Stimulated activated memory B cell treated with anti-CD40 and anti-IgM and Interleukin-4, amounts not matched to agents 10 μg/mL and 1 μg/mL and 100 μg/mL, for 72 hours (primary cell): ENCODE results near the gene SLCO2B1.
"Not testable (repeated sequence)": the region's sequence is repeated elsewhere in the genome, so short reads cannot be mapped to it uniquely, and the experiment has no call there.

Experiments
- ATAC-seq: fragments of 150-1000 bp; cut with Tn5 transposase; 2 replicates; pipeline ENCODE4 v1.10.0; 2021
- H3K27ac Mint-ChIP-seq: one replicate; pipeline ENCODE4 v1.8.0; 2022; ENCODE audit warnings: mild to moderate bottlenecking, mixed read lengths
- H3K27me3 Mint-ChIP-seq: one replicate; pipeline ENCODE4 v1.8.0; 2022; ENCODE audit warnings: mixed read lengths
- H3K36me3 Mint-ChIP-seq: one replicate; pipeline ENCODE4 v1.8.0; 2022; ENCODE audit warnings: mixed read lengths
- H3K4me1 Mint-ChIP-seq: one replicate; pipeline ENCODE4 v1.8.0; 2022; ENCODE audit warnings: mixed read lengths
- H3K4me3 Mint-ChIP-seq: one replicate; pipeline ENCODE4 v1.8.0; 2022; ENCODE audit warnings: mild to moderate bottlenecking, moderate library complexity, mixed read lengths
- H3K9me3 Mint-ChIP-seq: one replicate; pipeline ENCODE4 v1.8.0; 2022; ENCODE audit warnings: mixed read lengths

SLCO2B1 gene

GRCh38 chr11:75150879-75151278 lies at the start of gene SLCO2B1:
Gene SLCO2B1 (plus strand): TSS chr11:75151107. CDS start chr11:75151382, 275 bp downstream.
- H3K9me3 Mint-ChIP-seq, result no peaks in the 10 kb centered on the region
- no peak within 1 kb of the TSS for H3K4me3 Mint-ChIP-seq
- no peaks in the 10 kb centered on the region for H3K4me1 Mint-ChIP-seq
- no peak within 1 kb of the TSS for H3K27ac Mint-ChIP-seq
- no peaks in the 10 kb centered on the region for H3K36me3 Mint-ChIP-seq
- ATAC-seq, result no peak
- H3K27me3 Mint-ChIP-seq, result peaks cover 32% of the 10 kb centered on the region

GRCh38 chr11:75101424-75102128 lies 49.3 kb upstream of the SLCO2B1 start:
- Mint-ChIP-seq H3K4me1 (peaks cover 8% of the 10 kb centered on the region), H3K27ac (no peak overlapping the region), H3K36me3 (no peaks in the 10 kb centered on the region), H3K4me3 (no peak overlapping the region), H3K9me3 (no peaks in the 10 kb centered on the region), H3K27me3 (peaks cover 59% of the 10 kb centered on the region)
- no peak for ATAC-seq

DNA sequence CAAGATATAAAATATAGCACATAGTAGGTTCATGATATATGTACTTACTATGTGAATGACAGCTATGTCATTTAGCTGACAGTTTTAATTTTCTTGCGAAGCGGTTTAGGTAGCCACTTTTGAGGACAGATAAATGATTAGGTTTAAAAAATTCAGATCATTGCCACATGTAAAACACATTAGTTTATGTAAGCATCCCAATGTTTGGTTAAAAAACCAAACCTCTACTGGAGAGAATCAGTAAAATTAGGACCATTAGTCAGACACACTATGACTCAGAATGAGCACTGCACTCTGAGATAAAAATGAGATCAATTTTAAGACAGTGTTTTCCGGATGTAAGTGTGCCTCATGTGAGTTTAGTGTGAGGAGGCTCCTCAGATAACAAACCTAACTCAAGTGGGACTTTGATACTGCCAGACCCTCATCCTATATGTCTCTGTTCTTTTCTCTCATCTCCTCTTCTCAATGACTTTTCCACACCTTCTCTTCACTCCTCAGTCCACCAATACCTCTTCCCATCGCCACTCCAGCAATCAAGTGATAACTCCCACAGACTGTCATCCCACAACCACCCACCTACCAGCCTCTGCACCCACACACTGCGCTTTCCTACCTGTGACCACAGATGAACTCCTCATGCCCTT lies 47.4 kb upstream of the SLCO2B1 start:
- Mint-ChIP-seq H3K36me3 (no peaks in the 10 kb centered on the region), H3K4me3 (no peak overlapping the region)
- ATAC-seq, result no peak

GRCh38 chr11:75105462-75105925 lies 45.4 kb upstream of the SLCO2B1 start:
- Mint-ChIP-seq H3K36me3 (no peaks in the 10 kb centered on the region), H3K4me3 (no peak overlapping the region), H3K4me1 (peaks cover 4% of the 10 kb centered on the region), H3K9me3 (peaks cover 2% of the 10 kb centered on the region), H3K27me3 (peaks cover 38% of the 10 kb centered on the region), H3K27ac (no peak overlapping the region)
- no peak for ATAC-seq

More for the DNA sequence above, 47.4 kb upstream of the SLCO2B1 start:
- no peaks in the 10 kb centered on the region for H3K9me3 Mint-ChIP-seq
- H3K27me3 Mint-ChIP-seq, result peaks cover 46% of the 10 kb centered on the region
- peaks cover 8% of the 10 kb centered on the region for H3K4me1 Mint-ChIP-seq
- no peak overlapping the region for H3K27ac Mint-ChIP-seq

DNA sequence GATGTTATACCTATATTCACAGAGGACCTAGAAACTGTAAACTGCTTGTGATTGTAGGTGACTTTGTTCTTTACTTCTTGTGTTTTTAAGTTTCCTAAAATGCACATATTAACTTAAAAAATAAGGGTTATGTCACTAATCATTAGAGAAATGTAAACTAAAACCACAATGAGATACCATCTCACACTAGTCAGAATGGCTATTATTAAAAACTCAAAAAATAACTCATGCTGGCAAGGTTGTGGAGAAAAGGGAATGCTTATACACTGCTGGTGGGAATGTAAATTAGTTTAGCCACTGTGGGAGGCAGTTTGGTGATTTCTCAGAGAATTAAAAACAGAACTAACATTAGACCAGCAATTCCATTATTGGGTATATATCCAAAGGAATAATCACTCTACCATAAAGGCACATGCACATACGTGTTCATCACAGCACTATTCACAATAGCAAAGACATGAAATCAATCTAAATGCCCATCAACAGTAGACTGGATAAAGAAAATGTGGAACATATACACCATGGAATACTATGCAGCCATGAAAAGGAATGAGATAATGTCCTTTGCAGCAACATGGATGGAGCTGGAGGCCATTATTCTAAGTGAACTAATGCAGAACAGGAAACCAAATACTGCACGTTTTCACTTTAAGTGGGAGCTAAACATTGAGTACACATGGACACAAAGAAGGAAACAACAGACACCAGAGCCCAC lies 44.8 kb upstream of the SLCO2B1 start:
- H3K9me3 Mint-ChIP-seq, H3K27ac Mint-ChIP-seq, H3K4me3 Mint-ChIP-seq, H3K36me3 Mint-ChIP-seq, ATAC-seq, H3K4me1 Mint-ChIP-seq: not testable (repeated sequence)
- H3K27me3 Mint-ChIP-seq, result peaks cover 38% of the 10 kb centered on the region

DNA sequence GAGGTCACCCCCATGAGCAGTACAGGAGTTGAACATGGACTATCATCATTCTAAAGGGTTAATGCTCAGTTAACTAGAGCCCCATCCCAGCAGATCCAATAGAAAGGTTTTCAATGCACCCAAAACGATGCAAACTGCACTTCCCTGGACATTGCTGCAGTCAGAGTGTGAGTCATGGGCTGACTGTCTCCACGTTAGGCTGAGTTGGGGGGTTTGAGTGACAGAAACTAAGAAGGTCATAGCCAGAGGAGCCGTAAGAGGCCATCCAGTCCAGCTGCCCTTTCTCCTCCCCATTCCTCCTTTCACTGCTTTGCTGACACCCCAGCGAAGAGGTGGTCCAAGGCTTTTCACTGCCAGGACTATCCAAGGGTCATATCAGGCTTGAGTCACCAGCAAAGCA lies 43.7 kb upstream of the SLCO2B1 start:
- Mint-ChIP-seq H3K9me3 (peaks cover 8% of the 10 kb centered on the region), H3K4me1 (no peaks in the 10 kb centered on the region), H3K36me3 (no peaks in the 10 kb centered on the region), H3K27ac (no peak overlapping the region), H3K4me3 (no peak overlapping the region), H3K27me3 (peaks cover 35% of the 10 kb centered on the region)
- ATAC-seq, result no peak

- no peak overlapping the region for H3K27ac Mint-ChIP-seq
- ATAC-seq, result no peak
- peaks cover 30% of the 10 kb centered on the region for H3K9me3 Mint-ChIP-seq
- H3K36me3 Mint-ChIP-seq, result peaks cover 4% of the 10 kb centered on the region
- peaks cover 44% of the 10 kb centered on the region for H3K27me3 Mint-ChIP-seq
- no peaks in the 10 kb centered on the region for H3K4me1 Mint-ChIP-seq
- H3K4me3 Mint-ChIP-seq, result no peak overlapping the region
Measured at GRCh38 chr11:75112200-75112599, 38.7 kb upstream of the SLCO2B1 start.

DNA sequence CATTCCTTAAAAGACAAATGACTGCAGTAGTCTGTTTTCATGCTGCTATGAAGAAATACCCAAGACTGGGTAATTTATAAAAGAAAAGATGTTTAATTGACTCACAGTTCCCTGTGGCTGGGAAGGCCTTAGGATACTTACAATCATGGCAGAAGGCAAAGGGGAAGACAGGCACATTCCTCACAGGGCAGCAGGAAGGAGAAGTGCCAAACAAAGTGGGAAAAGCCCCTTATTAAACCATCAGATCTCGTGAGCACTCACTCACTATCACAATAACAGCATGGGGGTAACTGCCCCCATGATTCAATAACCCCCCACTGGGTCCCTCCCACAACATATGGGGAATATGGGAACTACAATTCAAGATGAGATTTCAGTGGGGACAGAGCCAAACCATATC lies 37.9 kb upstream of the SLCO2B1 start:
- no peak for ATAC-seq
- H3K27me3 Mint-ChIP-seq, result peaks cover 51% of the 10 kb centered on the region
- H3K4me1 Mint-ChIP-seq, result no peaks in the 10 kb centered on the region
- no peak overlapping the region for H3K4me3 Mint-ChIP-seq
- H3K27ac Mint-ChIP-seq, result no peak overlapping the region
- H3K9me3 Mint-ChIP-seq, result peaks cover 30% of the 10 kb centered on the region
- H3K36me3 Mint-ChIP-seq, result peaks cover 5% of the 10 kb centered on the region

GRCh38 chr11:75114465-75114864 lies 36.4 kb upstream of the SLCO2B1 start:
- H3K27ac Mint-ChIP-seq, result no peak overlapping the region
- H3K4me1 Mint-ChIP-seq, result no peaks in the 10 kb centered on the region
- peaks cover 5% of the 10 kb centered on the region for H3K36me3 Mint-ChIP-seq
- no peak overlapping the region for H3K4me3 Mint-ChIP-seq
- peaks cover 58% of the 10 kb centered on the region for H3K27me3 Mint-ChIP-seq
- peaks cover 30% of the 10 kb centered on the region for H3K9me3 Mint-ChIP-seq
- no peak for ATAC-seq

- Mint-ChIP-seq H3K27me3 (peaks cover 49% of the 10 kb centered on the region), H3K4me1 (no peaks in the 10 kb centered on the region), H3K4me3 (no peak overlapping the region), H3K27ac (no peak overlapping the region), H3K36me3 (peaks cover 5% of the 10 kb centered on the region), H3K9me3 (peaks cover 19% of the 10 kb centered on the region)
- ATAC-seq, result no peak
Measured at GRCh38 chr11:75118577-75118976, 32.3 kb upstream of the SLCO2B1 start.

DNA sequence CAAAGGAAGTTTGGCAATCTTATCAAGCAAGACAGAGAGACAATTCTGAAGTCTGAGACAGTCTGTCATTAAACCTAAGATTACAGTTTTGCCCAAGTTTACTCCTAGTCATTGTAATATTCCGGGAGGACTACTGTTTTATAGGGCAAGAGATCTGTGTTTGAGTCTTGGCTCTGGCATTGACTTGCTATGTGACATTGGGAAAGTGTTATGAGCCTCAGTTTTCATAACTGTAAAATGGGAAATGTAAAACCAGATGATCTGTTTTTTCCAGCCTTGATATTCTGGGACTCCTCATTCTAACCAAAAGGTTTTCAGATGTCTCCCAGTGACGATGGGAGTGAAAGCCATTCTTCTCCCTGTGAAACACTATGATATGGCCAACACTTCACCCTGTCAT lies 24.3 kb upstream of the SLCO2B1 start:
- H3K4me3 Mint-ChIP-seq, result no peak overlapping the region
- H3K27ac Mint-ChIP-seq, result no peak overlapping the region
- H3K9me3 Mint-ChIP-seq, result no peaks in the 10 kb centered on the region
- no peaks in the 10 kb centered on the region for H3K4me1 Mint-ChIP-seq
- ATAC-seq, result no peak
- peaks cover 29% of the 10 kb centered on the region for H3K27me3 Mint-ChIP-seq
- H3K36me3 Mint-ChIP-seq, result no peaks in the 10 kb centered on the region

GRCh38 chr11:75132080-75132479 lies 18.8 kb upstream of the SLCO2B1 start:
- Mint-ChIP-seq H3K4me1 (no peaks in the 10 kb centered on the region), H3K36me3 (no peaks in the 10 kb centered on the region), H3K9me3 (no peaks in the 10 kb centered on the region), H3K27ac (no peak overlapping the region), H3K27me3 (peaks cover 44% of the 10 kb centered on the region), H3K4me3 (no peak overlapping the region)
- ATAC-seq, result no peak

GRCh38 chr11:75133976-75134375 lies 16.9 kb upstream of the SLCO2B1 start:
- ATAC-seq, result no peak
- H3K36me3 Mint-ChIP-seq, result no peaks in the 10 kb centered on the region
- H3K9me3 Mint-ChIP-seq, result no peaks in the 10 kb centered on the region
- H3K27me3 Mint-ChIP-seq, result peaks cover 53% of the 10 kb centered on the region
- H3K4me3 Mint-ChIP-seq, result no peak overlapping the region
- H3K27ac Mint-ChIP-seq, result no peak overlapping the region
- no peaks in the 10 kb centered on the region for H3K4me1 Mint-ChIP-seq

DNA sequence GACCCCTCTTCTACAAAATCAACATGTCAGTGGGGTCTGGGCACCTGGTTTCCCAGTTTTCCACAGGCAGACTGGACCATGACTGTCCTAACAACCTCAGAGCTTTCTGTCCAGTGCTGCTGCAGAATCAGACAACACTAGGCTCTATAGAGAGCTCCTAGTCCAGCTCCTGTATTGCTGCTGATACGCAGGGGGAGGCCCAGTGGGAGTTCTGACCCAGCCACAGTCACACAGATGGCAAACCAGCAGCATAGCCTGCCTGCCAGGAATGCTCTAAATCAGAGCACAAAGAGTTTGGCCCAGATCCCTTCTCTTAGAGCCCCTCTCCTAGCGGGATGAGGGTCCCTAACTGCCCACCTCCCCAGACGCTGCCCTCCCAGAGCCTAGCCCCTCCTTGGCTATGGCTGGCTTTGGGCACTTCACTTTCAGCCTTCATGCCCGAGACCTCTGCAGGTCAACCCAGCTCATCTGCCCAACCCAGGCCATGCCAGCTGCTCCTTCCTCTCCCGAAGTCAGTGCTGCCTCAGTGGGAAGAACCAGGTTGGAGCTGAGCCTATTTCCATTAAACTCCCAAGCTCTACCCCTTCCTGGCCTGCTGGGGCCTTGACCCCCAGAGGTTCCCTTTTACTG lies 15.8 kb upstream of the SLCO2B1 start:
- Mint-ChIP-seq H3K36me3 (no peaks in the 10 kb centered on the region), H3K4me3 (no peak overlapping the region), H3K27ac (no peak overlapping the region), H3K9me3 (no peaks in the 10 kb centered on the region), H3K27me3 (peaks cover 51% of the 10 kb centered on the region), H3K4me1 (peaks cover under 1% of the 10 kb centered on the region)
- ATAC-seq, result peak; percentile 17

GRCh38 chr11:75135651-75136050 lies 15.3 kb upstream of the SLCO2B1 start:
- Mint-ChIP-seq H3K27ac (no peak overlapping the region), H3K4me3 (no peak overlapping the region), H3K9me3 (no peaks in the 10 kb centered on the region), H3K4me1 (peaks cover 5% of the 10 kb centered on the region), H3K36me3 (no peaks in the 10 kb centered on the region), H3K27me3 (peaks cover 48% of the 10 kb centered on the region)
- ATAC-seq, result no peak
